DMS 273 (cell line): ENCODE measurements around the gene RRP1B.
A peak's percentile ranks its signal among the peaks of the same experiment; 100 is the strongest.

ENCODE experiments used
- DNase-seq: peaks from one replicate; lab custom pipeline; 2025; ENCODE audit not compliant: unreplicated experiment; lab: John Stamatoyannopoulos, UW

The RRP1B gene

DNA sequence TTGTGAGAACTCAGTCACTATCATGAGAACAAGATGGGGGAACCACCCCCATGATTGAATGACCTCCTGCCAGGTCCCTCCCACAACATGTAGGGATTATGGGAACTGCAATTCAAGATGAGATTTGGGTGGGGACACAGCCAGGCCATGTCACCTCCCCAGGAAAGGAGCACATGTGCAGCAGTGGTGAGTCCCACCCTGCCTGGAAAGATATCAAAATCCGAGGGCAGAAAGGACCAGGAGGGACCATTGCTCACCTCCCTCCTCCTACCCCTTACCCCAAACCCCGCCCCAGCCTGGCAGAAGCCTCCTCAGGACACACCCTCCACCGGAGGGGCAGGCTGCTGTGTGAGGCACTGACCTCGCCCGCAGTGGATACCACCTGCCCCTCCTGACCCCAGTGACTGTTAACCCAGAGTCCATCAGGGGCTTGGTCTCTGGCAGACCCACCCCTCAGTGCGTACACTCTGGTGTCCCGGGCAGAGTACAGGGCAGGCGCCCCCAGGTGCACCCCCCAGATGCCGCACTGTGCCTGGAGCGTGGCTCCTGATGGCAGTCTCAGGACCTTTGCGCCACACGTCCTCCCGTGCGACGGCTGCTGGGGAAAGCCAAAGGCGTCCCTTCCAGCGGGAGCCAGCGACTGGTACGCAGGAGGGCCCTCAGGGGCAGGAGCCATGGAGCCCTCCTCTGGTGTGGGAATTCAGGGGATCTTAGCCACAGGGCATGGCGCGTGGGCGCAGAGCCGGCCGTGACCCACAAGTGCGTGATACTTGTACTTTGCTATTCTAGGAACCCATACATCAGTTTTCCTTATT is 80.5 kb downstream of the RRP1B start:
- peak; percentile 57 for DNase-seq

- DNase-seq: peak; percentile 71
Measured at GRCh38 chr21:43740497-43741156, 81.3 kb downstream of the RRP1B start.

GRCh38 chr21:43741423-43742096 is 82.2 kb downstream of the RRP1B start:
- DNase-seq: no peak

- DNase-seq: no peak
Measured at GRCh38 chr21:43743947-43744346, 84.6 kb downstream of the RRP1B start.

DNA sequence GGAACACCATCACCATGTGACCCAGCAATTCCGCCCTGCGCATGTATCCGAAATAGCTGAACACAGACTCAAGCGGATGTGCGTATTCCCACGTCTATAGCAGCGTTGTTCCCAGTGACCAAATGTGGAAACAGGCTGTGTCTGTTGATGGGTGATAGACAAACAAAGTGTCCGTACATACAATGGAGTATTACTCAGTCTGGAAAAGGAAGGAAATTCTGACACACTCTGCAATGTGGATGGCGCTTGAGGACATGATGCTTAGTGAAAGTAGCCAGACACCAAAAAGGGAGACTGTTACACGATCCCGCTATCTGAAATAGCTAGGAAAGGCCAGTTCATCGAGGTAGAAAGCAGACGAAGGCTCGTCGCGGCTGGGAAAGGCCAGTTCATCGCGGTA is 85.4 kb downstream of the RRP1B start:
- no peak for DNase-seq
